ENCODE data around the gene HOXB8.

The HOXB8 gene

GRCh38 chr17:48612854-48613691 is 2.0 kb downstream of the HOXB8 start:
- Histone ChIP-seq H3K27me3 (ENCODE audit: insufficient read depth, low read length) (peaks cover 43% of the 10 kb centered on the region), H2BK12ac (ENCODE audit: low read length) (no peak overlapping the region), H3K23ac (ENCODE audit: low read length) (no peak overlapping the region), H3K79me1 (ENCODE audit: low read length) (peaks cover 18% of the 10 kb centered on the region), H4K12ac (ENCODE audit: low read depth, low read length) (no peak overlapping the region), H3K9me3 (ENCODE audit: insufficient read depth, low read depth, low read length) (peaks cover 2% of the 10 kb centered on the region), H3K79me2 (ENCODE audit: control insufficient read depth, insufficient read depth, low read length, poor library complexity) (peaks cover 5% of the 10 kb centered on the region), H4K91ac (ENCODE audit: low read depth, low read length) (peak overlapping the region; percentile 53), H2BK5ac (ENCODE audit: low read depth, low read length, poor library complexity) (peak overlapping the region; percentile 22), H3K36me3 (ENCODE audit: control insufficient read depth in 1 of 2, insufficient read depth in 2 of 2, low read length in 2 of 2) (no peaks in the 10 kb centered on the region), H3K4ac (ENCODE audit: low read depth, low read length) (no peak overlapping the region), H3K27ac (ENCODE audit: low read depth, low read length) (no peak overlapping the region), H3K4me3 (ENCODE audit: low read depth, low read length) (peak overlapping the region; percentile 58), H3K18ac (ENCODE audit: low read length) (no peak overlapping the region), H3K14ac (ENCODE audit: low read length) (peak overlapping the region; percentile 20), H2BK120ac (ENCODE audit: insufficient read depth, low read length, poor library complexity) (no peak overlapping the region), H3K9ac (ENCODE audit: low read length) (peak overlapping the region; percentile 10), H3K4me1 (ENCODE audit: control insufficient read depth in 1 of 2, insufficient read depth in 2 of 2, low read length in 2 of 2) (peaks cover 14 to 16% of the 10 kb centered on the region in 2 experiments), H2AFZ (ENCODE audit: insufficient read depth, low read length, poor library complexity) (peak overlapping the region; percentile 61), H4K8ac (ENCODE audit: low read depth, low read length) (no peak overlapping the region), H3K4me2 (ENCODE audit: low read length) (peak overlapping the region; percentile 86), H2AK5ac (ENCODE audit: low read length) (no peak overlapping the region)
- WGBS (ENCODE audit: extremely low coverage, insufficient coverage, insufficient read length), result no CpG with 5 or more reads among the region's 67 CpGs
- DNase-seq, result peak in 1 of 2 donors; percentile 52

DNA sequence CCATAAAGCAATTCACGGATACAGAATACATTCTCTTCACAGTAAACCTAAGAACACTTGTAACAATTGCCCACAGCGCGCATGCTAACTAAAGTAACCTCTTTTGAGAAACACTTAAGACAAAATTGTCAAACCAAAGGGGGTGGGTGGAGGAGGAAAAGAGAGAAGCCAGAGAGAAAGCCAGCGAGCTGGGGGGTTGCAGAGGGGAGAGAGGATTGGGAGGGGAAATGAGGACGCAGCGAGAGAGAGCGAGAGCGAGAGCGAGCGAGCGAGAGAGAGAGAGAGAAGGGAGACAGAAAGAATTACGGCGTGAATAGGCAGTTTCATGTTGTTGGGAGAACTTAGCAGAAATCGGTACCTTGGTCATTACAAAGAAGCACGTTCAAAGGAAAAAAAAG is 2.6 kb downstream of the HOXB8 start:
- H3K9ac ChIP-seq (ENCODE audit: low read length), result no peak overlapping the region
- H3K4ac ChIP-seq (ENCODE audit: low read depth, low read length), result no peak overlapping the region
- no peak for DNase-seq
- H2AFZ ChIP-seq (ENCODE audit: insufficient read depth, low read length, poor library complexity), result no peak overlapping the region
- no peak overlapping the region for H2BK12ac ChIP-seq (ENCODE audit: low read length)
- H2BK120ac ChIP-seq (ENCODE audit: insufficient read depth, low read length, poor library complexity), result no peak overlapping the region
- no peak overlapping the region for H3K4me3 ChIP-seq (ENCODE audit: low read depth, low read length)
- no peak overlapping the region for H2AK5ac ChIP-seq (ENCODE audit: low read length)
- no CpG with 5 or more reads among the region's 15 CpGs for WGBS (ENCODE audit: extremely low coverage, insufficient coverage, insufficient read length)
- H3K27ac ChIP-seq (ENCODE audit: low read depth, low read length), result no peak overlapping the region
- peaks cover 5% of the 10 kb centered on the region for H3K79me2 ChIP-seq (ENCODE audit: control insufficient read depth, insufficient read depth, low read length, poor library complexity)
- no peak overlapping the region for H2BK5ac ChIP-seq (ENCODE audit: low read depth, low read length, poor library complexity)
- H3K27me3 ChIP-seq (ENCODE audit: insufficient read depth, low read length), result peaks cover 37% of the 10 kb centered on the region
- H4K91ac ChIP-seq (ENCODE audit: low read depth, low read length), result no peak overlapping the region
- H3K36me3 ChIP-seq (ENCODE audit: control insufficient read depth in 1 of 2, insufficient read depth in 2 of 2, low read length in 2 of 2), result no peaks in the 10 kb centered on the region
- peaks cover 18% of the 10 kb centered on the region for H3K79me1 ChIP-seq (ENCODE audit: low read length)
- H3K23ac ChIP-seq (ENCODE audit: low read length), result no peak overlapping the region
- H3K4me1 ChIP-seq (ENCODE audit: control insufficient read depth in 1 of 2, insufficient read depth in 2 of 2, low read length in 2 of 2), result peaks cover 13 to 14% of the 10 kb centered on the region in 2 experiments
- no peak overlapping the region for H3K18ac ChIP-seq (ENCODE audit: low read length)
- H4K8ac ChIP-seq (ENCODE audit: low read depth, low read length), result peak overlapping the region; percentile 49
- no peak overlapping the region for H4K12ac ChIP-seq (ENCODE audit: low read depth, low read length)
- H3K9me3 ChIP-seq (ENCODE audit: insufficient read depth, low read depth, low read length), result peaks cover 2% of the 10 kb centered on the region
- no peak overlapping the region for H3K14ac ChIP-seq (ENCODE audit: low read length)
- peak overlapping the region; percentile 86 for H3K4me2 ChIP-seq (ENCODE audit: low read length)

DNA sequence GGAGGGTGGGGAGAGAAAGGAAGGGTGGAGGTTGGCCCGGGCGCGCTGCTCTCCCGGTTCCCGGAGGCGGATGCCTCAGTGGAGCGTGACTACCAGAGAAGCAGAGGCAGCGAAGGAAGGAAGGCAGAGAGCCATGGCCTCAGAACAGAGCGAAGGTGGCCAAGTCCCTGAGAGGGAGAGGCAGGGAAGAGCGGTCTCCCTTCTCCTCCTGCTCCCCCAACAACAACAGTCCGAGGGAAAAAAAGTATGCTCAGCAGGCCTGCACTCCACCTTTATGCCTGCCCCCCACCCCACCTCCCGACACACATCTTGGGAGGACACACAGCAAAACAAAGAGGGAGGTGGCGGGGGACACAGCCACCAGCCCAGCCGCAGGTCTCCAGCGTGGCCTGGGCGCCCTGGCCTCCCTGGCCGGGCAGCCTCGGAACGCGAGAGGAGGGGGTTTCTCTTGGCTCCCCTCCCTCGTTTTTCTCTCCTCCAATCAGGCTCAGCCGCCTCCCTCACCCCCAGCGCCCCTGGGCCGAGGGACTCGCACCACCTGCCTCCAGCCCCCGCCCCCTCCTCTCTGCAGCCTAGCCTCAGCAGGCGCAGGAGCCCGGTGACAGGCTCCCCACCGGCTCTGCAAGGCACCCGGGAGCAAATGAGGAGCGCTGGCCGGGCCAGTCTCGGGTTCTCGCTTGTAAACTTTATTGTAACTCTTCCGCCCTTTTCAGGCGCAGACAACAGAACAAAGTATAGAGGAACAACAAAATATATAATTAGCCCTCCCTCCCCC is 3.2 kb downstream of the HOXB8 start:
- peak overlapping the region; percentile 13 for H3K4me3 ChIP-seq (ENCODE audit: low read depth, low read length)
- no peak overlapping the region for H3K23ac ChIP-seq (ENCODE audit: low read length)
- no peak overlapping the region for H2BK12ac ChIP-seq (ENCODE audit: low read length)
- H3K9ac ChIP-seq (ENCODE audit: low read length), result peak overlapping the region; percentile 20
- H3K14ac ChIP-seq (ENCODE audit: low read length), result peak overlapping the region; percentile 38
- H3K79me2 ChIP-seq (ENCODE audit: control insufficient read depth, insufficient read depth, low read length, poor library complexity), result peaks cover 5% of the 10 kb centered on the region
- H3K79me1 ChIP-seq (ENCODE audit: low read length), result peaks cover 18% of the 10 kb centered on the region
- H3K27ac ChIP-seq (ENCODE audit: low read depth, low read length), result peak overlapping the region; percentile 36
- no peak overlapping the region for H3K4ac ChIP-seq (ENCODE audit: low read depth, low read length)
- no peaks in the 10 kb centered on the region for H3K36me3 ChIP-seq (ENCODE audit: control insufficient read depth in 1 of 2, insufficient read depth in 2 of 2, low read length in 2 of 2)
- H4K8ac ChIP-seq (ENCODE audit: low read depth, low read length), result peak overlapping the region; percentile 69
- WGBS (ENCODE audit: extremely low coverage, insufficient coverage, insufficient read length), result no CpG with 5 or more reads among the region's 36 CpGs
- peaks cover 35% of the 10 kb centered on the region for H3K27me3 ChIP-seq (ENCODE audit: insufficient read depth, low read length)
- peak overlapping the region; percentile 65 for H4K91ac ChIP-seq (ENCODE audit: low read depth, low read length)
- no peak overlapping the region for H2BK120ac ChIP-seq (ENCODE audit: insufficient read depth, low read length, poor library complexity)
- H3K4me2 ChIP-seq (ENCODE audit: low read length), result peak overlapping the region; percentile 86
- no peak overlapping the region for H3K18ac ChIP-seq (ENCODE audit: low read length)
- peaks cover 13 to 14% of the 10 kb centered on the region in 2 experiments for H3K4me1 ChIP-seq (ENCODE audit: control insufficient read depth in 1 of 2, insufficient read depth in 2 of 2, low read length in 2 of 2)
- peak overlapping the region; percentile 47 for H2BK5ac ChIP-seq (ENCODE audit: low read depth, low read length, poor library complexity)
- peaks cover 2% of the 10 kb centered on the region for H3K9me3 ChIP-seq (ENCODE audit: insufficient read depth, low read depth, low read length)
- peak overlapping the region; percentile 20 for H2AFZ ChIP-seq (ENCODE audit: insufficient read depth, low read length, poor library complexity)
- H2AK5ac ChIP-seq (ENCODE audit: low read length), result no peak overlapping the region
- no peak for DNase-seq
- peak overlapping the region; percentile 75 for H4K12ac ChIP-seq (ENCODE audit: low read depth, low read length)

- Histone ChIP-seq H3K14ac (ENCODE audit: low read length) (peak overlapping the region; percentile 65), H3K4me3 (ENCODE audit: low read depth, low read length) (no peak overlapping the region), H2BK120ac (ENCODE audit: insufficient read depth, low read length, poor library complexity) (no peak overlapping the region), H4K8ac (ENCODE audit: low read depth, low read length) (peak overlapping the region; percentile 90), H3K4me1 (ENCODE audit: control insufficient read depth in 1 of 2, insufficient read depth in 2 of 2, low read length in 2 of 2) (peaks cover 13 to 14% of the 10 kb centered on the region in 2 experiments), H4K91ac (ENCODE audit: low read depth, low read length) (peak overlapping the region; percentile 32), H2BK12ac (ENCODE audit: low read length) (peak overlapping the region; percentile 39), H3K36me3 (ENCODE audit: control insufficient read depth in 1 of 2, insufficient read depth in 2 of 2, low read length in 2 of 2) (no peaks in the 10 kb centered on the region), H2BK5ac (ENCODE audit: low read depth, low read length, poor library complexity) (peak overlapping the region; percentile 52), H3K27ac (ENCODE audit: low read depth, low read length) (peak overlapping the region; percentile 15), H3K9ac (ENCODE audit: low read length) (no peak overlapping the region), H3K79me1 (ENCODE audit: low read length) (peaks cover 18% of the 10 kb centered on the region), H2AK5ac (ENCODE audit: low read length) (no peak overlapping the region), H3K79me2 (ENCODE audit: control insufficient read depth, insufficient read depth, low read length, poor library complexity) (peaks cover 5% of the 10 kb centered on the region), H3K27me3 (ENCODE audit: insufficient read depth, low read length) (peaks cover 34% of the 10 kb centered on the region), H4K12ac (ENCODE audit: low read depth, low read length) (peak overlapping the region; percentile 65), H3K9me3 (ENCODE audit: insufficient read depth, low read depth, low read length) (peaks cover 2% of the 10 kb centered on the region), H3K4me2 (ENCODE audit: low read length) (peak overlapping the region; percentile 86), H3K4ac (ENCODE audit: low read depth, low read length) (peak overlapping the region; percentile 25), H3K18ac (ENCODE audit: low read length) (peak overlapping the region; percentile 68), H2AFZ (ENCODE audit: insufficient read depth, low read length, poor library complexity) (peak overlapping the region; percentile 67), H3K23ac (ENCODE audit: low read length) (no peak overlapping the region)
- WGBS (ENCODE audit: extremely low coverage, insufficient coverage, insufficient read length), result no CpG with 5 or more reads among the region's 22 CpGs
- DNase-seq, result peak; percentile 35 to 52
Observed at GRCh38 chr17:48611213-48611612, 3.9 kb downstream of the HOXB8 start.

Measured in trophoblast cell (in vitro differentiated cells and primary cell).